Measurements from ENCODE around the gene TCEAL1.
"Not testable (repeated sequence)": the region's sequence is repeated elsewhere in the genome, so short reads cannot be mapped to it uniquely, and the experiment has no call there.

Gene TCEAL1

DNA sequence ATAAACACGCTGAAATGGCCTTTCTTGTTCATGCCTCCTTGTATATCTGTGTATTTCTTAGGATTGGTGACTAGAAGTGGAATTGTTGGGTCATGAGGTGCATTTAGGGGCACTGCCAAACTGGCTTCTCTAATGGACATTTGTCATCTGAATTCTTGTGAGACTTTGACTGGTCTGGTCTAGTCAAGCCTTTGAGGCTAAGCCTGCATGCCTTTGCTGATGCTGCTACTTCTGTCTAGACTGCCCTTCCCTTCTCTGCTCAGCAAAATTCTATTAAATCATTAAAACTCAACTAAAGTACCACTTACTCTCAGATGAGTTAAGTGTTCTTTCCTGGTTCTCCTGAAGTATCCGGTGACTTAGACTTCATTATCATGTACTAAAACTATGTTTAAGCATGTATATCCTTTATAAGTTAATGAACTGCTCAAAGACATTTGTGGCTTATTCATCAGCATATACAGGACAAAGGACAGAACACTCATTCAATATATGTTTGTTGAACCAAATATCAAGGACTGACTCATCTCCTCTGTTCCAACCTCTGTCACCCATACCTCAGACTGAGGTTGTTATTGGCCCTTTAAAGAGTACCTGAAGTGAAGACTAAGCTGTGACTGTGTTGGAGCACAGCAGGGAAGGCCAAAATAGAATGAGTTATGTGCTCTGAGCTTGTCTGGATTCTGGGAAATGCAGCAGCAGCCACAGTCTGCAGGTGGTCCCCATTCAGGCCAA, 9.0 kb downstream of the TCEAL1 start:
- FAIRE-seq, result no peak

DNA sequence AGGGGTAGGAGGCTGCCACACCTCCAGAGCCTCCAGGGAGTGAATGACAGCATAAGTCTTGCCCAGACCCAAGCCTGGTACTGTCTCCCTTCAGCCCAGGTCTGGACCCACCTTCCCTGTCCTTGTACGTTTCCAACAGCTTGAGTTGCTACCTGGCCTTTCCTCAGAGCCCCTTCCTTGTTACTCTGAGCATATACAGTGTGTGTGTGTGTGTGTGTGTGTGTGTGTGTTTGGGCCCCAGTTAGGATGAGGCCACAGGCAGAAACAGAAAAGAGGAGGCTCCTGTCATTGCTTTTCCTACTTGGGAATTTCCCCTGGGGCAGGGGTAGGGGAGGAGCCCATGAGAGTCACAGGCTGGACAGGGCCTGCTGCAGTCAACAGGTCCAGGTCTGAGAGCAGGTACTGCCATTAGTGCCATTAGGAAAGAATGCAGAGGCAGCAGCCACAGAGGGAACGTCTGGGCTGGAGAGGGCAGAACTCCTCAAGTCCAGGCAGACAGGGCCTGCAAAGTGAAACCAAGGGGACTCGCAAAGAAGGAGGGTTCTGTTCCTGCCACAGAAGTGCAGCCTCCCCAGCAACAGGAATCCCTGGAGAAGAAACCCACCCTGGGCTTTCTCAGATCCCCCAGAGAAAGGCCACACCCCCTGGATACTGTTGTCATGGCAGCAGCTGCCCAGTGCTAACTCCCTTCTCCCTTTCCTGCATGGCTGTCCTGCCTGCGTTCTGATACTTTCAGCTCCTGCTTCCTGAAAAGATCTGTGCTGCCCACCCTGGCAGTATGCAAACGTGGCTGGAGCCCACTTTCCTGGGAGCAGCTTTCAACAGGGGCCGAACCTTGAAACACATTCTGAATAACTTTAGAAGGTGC, 9.9 kb downstream of the TCEAL1 start:
- not testable (repeated sequence) for FAIRE-seq

DNA sequence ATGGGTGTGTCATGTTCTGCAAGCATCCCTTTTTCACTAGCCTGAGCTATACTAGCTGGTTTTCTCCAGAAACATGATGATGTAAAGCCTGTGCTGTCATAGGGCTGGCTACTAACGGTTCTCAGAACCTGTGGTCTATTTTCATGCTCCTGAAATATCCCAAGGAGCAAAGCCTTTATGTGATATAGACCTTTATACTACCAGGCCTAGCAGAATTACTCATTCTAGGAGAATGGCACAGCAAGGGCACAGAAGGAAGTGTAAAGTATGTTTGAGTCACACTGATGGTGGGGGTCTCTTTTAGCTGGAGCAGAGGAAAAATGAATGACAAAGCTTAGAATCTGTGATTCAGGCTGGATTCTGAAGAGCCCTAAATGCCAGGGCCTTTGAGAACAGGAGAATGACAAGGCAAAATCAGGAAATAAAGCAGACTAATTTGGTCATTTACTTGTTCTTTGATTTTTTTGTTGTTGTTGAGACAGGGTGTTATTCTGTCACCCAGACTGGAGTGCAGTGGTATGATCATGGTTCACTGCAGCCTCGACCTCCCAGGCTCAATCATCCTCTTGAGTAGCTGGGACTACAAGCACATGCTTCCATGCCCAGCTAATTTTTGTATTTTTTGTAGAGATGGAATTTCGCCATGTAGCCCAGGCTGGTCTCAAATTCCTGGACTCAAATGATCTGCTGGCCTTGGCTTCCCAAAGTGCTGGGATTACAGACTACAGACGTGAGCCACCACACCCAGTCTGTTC, 11.8 kb downstream of the TCEAL1 start:
- no peak for FAIRE-seq

DNA sequence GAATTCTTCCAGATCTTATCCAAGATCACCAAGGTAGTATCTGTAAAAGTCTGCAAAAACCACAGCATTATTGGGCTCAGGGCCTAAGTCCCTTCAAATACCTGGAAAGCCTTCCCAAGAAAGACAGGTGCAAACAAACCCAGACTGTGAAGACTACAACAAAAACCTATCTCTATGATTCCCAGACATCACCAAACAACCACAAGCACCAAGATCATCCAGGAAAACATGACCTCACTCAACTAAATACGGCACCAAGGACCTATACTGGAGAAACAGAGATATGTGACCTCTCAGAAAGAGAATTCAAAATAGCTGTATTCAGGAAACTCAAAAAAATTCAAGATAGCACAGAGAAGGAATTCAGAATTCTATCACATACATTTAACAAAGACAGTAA, 15.3 kb downstream of the TCEAL1 start:
- no peak for FAIRE-seq

DNA sequence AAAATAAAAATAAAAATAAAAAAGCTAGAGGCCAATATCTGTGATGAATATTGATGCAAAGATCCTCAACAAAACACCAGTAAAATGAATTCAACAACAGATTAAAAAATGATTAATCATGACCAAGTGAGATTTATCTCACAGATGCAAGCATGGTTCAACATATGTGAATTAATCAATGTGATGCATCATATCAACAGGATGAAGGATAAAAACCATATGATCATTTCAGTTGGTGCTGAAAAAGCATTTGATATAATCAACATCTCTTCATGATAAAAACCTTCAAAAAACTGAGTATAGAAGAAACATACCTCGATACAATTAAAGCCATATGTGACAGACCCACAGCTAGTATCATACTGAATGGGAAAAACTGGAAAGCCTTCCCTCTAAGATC, 18.9 kb downstream of the TCEAL1 start:
- FAIRE-seq, result no peak

DNA sequence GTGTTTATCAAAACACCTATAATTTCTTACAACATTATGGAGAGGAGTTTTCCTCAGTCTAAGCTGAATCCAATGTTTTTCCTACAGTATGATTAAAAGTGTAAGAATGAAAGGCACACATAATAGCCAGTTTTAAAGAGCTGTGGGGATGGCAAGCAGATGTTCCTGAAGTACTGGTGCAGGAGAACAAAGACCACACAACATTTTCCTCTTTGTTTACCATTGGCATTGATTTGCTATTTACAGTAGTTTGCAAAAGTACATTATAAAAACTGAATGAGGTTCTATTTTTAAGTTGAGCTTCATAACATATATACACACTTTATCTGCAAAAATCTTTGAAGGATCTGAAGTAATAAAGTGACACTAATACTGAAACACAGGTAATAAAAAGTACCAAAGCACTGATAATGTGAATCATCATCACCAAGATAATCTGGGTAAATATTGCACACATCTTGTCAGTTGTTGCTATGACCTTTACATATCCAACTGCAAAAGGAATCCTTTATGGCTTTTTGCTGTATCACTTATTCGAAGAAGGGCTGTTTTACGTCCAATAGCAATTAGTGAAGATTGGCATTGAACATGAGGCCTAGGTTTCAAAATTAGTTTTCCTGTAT, 22.5 kb downstream of the TCEAL1 start:
- no peak for FAIRE-seq

DNA sequence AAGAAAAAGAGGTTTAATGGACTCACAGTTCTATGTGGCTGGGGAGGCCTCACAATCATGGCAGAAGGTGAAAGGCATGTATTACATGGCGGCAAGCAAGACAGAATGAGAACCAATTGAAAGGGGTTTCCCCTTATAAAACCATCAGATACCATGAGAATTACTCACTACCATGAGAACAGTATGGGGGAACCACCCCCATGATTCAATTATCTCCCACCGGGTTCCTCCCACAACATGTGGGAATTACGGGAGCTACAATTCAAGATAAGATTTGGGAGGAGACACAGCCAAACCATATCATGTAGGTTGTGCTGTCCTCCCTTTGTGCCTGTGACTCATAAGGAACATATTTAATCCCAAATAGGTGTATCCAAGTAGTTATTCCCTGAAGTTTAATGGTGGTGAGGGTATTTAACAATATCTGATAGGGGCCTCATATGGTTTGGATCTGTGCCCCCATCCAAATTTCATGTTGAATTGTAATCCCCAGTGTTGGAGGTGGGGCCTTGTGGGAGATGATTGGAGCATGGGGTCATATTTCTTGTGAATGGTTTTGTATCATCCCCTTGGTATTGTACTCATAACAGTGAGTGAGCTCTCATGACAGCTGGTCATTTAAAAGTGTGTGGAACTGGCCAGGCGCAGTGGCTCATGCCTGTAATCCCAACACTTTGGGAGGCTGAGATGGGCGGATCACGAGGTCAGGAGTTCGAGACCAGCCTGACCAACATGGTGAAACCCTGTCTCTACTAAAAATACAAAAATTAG, 26.6 kb downstream of the TCEAL1 start:
- FAIRE-seq, result not testable (repeated sequence)

DNA sequence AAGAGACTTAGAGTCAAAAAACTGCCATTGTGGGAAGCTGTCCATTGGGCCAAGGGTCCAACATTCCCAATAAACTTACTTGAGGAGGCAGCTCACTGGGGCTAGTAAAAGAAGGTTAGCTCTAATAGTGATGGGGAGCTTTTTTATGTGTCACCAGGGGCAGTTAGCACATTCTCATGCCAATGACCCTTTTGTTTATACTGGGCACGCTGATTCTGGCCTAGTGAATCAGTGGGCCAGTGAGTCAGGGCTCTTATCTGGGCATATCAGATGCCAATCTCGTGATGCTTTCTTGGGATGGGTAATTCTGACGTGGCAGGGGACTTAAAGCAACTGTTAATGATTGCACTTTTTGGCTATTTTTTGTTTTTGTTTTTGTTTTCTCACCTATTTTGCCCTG, 27.8 kb downstream of the TCEAL1 start:
- FAIRE-seq, result no peak

DNA sequence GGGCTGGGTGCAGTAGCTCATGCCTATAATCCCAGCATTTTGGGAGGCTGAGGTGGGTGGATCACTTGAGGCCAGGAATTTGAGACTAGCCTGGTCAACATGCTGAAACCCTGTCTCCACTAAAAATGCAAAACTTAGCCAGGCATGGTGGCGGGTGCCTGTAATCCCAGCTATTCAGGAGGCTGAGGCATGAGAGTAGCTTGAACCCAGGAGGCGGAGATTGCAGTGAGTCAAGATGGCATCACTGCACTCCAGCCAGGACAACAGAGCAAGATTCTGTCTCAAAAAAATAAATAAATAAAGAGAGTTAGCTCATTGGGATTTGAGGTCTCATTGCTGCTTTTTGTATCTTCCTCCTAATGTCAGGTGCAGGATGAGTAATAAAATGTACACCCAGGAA, 28.3 kb downstream of the TCEAL1 start:
- FAIRE-seq, result not testable (repeated sequence)

DNA sequence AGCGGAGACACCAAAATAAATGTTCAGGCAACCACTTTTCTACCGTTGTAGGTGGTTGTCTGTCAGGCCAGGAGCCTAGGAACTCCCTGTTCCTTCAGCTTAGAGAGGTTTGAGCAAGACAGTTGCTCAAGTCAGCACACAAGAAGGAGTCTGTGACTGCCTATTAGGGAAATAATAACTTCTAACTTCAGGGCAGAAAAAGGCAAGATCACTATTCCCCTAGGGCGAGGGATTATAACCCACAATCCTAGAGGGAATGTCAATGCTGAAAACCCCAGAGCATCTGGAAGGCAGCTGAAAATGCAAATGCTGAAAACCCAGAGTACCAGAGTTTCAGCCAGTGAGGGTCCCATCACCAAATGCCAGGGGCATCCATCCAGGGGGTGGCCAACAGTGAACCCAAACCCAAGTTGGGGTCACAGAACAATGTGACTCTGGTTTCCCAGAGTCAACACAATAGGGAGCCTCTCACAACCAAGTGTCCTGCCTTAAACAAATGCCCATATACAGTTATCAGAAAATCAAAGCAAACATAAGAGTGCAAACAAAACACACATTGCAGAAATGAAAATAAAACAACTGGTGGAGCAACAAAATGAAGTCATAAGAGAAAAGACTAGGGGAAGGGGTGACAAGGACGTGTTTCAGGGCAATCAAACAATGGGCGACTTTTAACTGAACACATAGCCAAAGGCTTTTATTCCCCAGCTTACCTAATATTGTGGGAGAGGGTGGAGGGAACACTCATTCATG, 30.1 kb downstream of the TCEAL1 start:
- FAIRE-seq, result no peak

DNA sequence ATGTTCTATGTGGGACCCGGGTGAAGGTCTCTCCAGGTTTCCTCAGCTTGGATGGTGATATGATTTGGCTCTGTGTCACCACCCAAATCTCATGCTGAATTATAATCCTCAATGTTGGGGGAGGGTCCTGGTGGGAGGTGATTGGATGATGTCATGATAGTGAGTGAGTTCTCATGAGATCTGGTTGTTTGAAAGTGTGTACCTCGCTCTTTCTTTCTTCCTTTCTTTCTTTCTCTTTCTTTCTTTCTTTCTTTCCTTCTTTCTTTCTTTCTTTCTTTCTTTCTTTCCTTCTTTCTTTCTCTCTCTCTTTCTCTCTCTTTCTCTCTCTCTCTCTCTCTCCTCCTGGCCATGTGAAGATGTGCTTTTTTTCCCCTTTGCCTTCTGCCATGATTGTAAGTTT, 30.7 kb downstream of the TCEAL1 start:
- not testable (repeated sequence) for FAIRE-seq

DNA sequence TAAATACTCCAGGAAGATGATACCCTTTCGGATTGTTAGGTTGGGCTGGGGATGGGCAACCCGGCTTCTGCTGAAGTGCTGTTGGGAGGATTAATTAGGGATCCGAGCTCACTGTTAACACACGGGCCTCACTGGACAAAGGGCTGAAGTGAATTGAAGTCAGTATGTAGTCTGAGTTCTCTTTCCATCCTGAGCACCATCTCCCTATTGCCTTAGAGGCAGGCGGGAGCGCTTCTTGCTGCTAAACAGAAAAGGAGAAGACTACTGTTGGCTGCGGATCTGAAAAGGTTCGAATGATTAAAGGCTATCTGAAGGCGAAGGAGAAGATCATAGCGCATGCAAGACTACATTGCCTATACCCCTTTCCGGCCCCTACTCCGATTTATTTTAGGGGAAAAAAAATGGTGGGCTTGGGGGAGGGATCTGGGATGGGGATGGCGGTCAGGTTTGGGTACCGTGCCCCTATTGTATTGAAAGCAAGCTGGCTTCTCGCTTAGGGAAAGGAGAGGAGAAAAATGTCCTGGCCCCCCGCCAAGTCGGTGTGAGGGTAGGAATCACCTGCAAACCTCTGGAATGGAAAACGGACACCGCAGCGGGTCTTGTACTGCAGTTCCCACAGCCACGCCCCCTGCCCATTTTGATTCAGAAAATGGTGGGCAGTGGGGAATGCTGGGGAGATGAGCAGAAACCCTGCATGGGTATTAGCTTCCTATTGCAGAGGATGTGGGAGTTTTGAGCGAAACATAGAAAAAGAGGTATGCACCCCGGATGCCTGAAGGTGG, 35.4 kb downstream of the TCEAL1 start:
- no peak for FAIRE-seq

DNA sequence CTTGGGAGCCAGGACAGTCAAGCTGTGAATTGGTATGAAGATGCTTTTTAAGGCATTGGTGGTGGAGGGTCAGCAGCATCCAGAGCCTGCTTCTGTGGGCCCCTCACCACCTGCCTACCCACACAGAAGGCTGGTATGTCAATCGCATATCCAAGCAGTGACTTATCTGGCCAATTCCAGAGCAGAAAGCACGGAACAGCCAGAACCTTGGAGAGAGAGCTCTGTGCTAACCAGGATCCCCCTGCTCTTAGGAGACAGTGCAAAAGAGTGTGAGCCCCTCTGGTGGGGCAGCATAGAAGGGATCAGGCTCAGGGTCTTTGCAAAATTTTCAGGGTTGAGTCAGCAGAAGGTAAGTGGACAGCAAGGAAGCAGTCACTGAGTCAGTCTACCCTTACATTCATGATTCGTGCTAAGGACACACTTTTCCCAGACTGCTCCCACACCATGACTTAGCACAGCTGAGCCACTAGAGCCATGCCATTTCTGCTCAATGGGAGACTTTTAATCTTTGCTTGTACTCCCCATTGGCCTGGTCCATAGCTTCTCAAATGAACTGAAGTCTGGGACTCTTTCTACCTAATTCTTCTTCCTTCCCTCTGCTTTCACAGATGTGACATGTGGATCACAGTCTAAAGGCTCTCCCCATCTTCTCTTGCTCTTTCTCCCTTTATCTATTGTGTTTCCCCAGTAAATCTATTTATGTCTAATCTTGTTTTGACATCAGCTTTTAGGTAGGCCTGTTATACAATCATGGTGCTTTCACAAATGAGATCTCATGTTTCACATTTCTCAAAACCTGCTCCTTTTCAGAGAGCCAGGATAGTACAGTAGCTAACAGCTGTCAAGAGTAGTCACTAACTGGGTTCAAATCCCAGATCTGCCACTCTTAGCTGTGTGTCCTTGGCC, 37.7 kb downstream of the TCEAL1 start:
- no peak for FAIRE-seq

DNA sequence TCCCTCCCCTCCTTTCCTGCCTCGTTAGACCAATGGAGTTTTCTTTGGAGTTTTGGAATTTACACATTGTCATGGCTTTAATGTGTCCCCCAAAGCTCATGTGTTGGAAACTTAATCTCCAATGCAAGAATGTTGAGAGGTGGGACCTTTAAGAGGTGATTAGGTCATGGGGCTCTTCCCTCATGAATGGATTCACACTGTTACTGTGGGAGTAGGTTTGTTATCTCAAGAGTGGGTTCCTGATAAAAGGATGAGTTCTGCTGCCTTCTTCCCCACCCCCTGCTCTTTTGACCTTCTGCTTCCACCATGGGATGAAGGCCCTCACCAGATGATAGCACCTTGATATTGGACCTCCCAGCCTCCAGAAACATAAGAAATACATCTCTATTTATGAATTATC, 41.0 kb downstream of the TCEAL1 start:
- FAIRE-seq, result no peak

DNA sequence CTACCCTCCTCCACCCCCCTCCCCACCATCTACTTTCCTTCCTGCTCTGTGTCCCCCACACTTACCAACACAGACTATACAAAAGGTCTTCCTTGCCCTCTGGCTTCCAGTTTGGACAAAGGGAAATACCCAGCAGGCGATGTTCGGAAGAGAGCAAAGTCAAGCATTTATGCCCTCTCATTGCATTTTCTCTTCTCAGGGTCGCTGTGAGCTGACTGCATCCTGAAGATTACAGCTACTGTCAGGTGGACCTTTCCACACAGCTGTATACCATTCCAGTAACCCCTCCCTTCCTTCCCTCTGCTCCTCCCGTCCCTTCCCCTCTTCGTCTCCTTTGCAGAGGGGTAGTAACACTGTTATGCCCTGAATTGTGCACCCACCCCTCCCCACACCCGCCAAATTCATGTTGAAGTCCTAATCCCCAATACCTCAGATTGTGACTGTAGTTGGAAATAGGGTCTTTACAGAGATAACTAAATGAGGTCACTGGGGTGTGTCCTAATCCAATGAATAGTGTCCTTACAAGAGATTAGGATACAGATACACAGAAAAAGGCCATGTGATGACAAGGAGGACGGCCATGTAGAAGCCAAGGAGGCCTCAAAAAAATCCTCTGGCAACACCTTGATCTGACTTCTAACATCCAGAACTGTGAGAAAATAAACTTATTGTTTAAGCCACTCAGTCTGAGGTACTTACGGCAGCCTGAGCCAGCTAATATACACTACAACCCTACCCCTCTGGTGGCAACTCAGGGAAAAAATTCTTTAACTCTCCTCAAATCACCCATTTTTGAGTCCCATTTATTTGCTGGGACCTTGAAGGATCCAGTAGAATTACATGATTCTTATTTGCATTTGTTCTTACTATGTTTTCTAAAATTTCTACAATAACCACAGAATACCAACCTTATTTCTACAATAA, 46.0 kb downstream of the TCEAL1 start:
- FAIRE-seq, result no peak

DNA sequence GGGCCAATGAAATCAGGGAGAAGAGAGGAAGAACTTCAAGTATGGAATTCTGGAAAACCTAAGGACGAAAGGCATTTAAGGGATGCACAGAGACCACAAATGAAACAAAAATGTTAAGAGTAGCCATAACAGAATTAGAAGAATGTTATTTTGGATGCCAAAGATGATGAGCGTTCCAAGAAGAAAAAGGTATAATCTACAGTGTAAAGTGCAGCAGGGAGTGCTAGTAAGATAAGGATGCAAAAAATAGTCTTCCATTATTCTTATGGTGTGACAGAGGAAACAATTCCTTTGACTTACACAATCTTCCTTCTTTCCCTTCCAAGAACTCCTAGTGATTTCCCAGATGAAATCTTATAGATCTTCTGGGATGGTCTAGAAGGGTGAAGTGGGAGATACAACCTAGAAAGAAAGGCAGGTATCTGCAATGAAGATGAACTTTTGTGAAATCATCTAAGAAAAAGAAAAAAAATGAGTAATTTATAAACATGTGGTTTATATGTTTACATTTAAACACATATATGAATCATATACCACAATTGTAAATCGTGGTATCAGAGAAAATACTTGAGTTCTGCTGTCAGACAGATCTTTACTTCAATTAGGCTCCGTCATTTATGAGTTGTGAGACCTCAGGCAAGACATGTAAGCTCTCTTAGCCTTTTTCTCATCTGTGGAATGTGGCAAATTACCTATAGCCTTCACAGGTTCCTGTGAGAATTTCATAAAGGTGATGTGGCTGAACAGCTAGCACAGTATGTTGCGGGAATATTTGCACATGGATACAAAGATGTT, 49.6 kb downstream of the TCEAL1 start:
- no peak for FAIRE-seq
